ENCODE results near the gene LETM1. TPM values are rescaled to one million over a fixed set of nuclear protein-coding genes. Genes with fewer than 3 reads are reported as not detected.

Gene LETM1
- total RNA-seq, 1 donor from 2014 or later = 46.1 TPM

- no peak overlapping the region for H3K4me3 Mint-ChIP-seq (ENCODE audit: low read depth)
- H3K9me3 Mint-ChIP-seq (ENCODE audit: low read depth) = no peaks in the 10 kb centered on the region
- H3K36me3 Mint-ChIP-seq (ENCODE audit: insufficient read depth) = no peaks in the 10 kb centered on the region
- peaks cover 12% of the 10 kb centered on the region for H3K4me1 Mint-ChIP-seq (ENCODE audit: low read depth)
- no peak overlapping the region for H3K27ac Mint-ChIP-seq
- DNase-seq (ENCODE audit: low spot score, unreplicated experiment) = no peak
- peaks cover 12% of the 10 kb centered on the region for H3K27me3 Mint-ChIP-seq
- TF ChIP-seq, protein P1, sequence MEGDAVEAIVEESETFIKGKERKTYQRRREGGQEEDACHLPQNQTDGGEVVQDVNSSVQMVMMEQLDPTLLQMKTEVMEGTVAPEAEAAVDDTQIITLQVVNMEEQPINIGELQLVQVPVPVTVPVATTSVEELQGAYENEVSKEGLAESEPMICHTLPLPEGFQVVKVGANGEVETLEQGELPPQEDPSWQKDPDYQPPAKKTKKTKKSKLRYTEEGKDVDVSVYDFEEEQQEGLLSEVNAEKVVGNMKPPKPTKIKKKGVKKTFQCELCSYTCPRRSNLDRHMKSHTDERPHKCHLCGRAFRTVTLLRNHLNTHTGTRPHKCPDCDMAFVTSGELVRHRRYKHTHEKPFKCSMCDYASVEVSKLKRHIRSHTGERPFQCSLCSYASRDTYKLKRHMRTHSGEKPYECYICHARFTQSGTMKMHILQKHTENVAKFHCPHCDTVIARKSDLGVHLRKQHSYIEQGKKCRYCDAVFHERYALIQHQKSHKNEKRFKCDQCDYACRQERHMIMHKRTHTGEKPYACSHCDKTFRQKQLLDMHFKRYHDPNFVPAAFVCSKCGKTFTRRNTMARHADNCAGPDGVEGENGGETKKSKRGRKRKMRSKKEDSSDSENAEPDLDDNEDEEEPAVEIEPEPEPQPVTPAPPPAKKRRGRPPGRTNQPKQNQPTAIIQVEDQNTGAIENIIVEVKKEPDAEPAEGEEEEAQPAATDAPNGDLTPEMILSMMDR (IDR thresholded peaks at IDR 0.05; ENCODE audit: unreplicated experiment) = no peak
Measured at GRCh38 chr4:1793496-1793840, 62.5 kb downstream of the LETM1 start.

- H3K36me3 Mint-ChIP-seq (ENCODE audit: insufficient read depth) = no peaks in the 10 kb centered on the region
- H3K27me3 Mint-ChIP-seq = peaks cover 12% of the 10 kb centered on the region
- H3K4me1 Mint-ChIP-seq (ENCODE audit: low read depth) = peaks cover 13% of the 10 kb centered on the region
- no peaks in the 10 kb centered on the region for H3K9me3 Mint-ChIP-seq (ENCODE audit: low read depth)
- peak within 1 kb of the TSS; percentile 89 for H3K27ac Mint-ChIP-seq
- peak within 1 kb of the TSS; percentile 78 for H3K4me3 Mint-ChIP-seq (ENCODE audit: low read depth)
- DNase-seq (ENCODE audit: low spot score, unreplicated experiment) = peak; percentile 62
- TF ChIP-seq, protein P1 (IDR thresholded peaks at IDR 0.05; ENCODE audit: unreplicated experiment) = no peak
Measured at GRCh38 chr4:1792832-1793495, 63.0 kb downstream of the LETM1 start, which contains the start of gene FGFR3. TSS of gene FGFR3 (plus strand) at chr4:1793293. CDS start at chr4:1793935, 642 bp downstream.

DNA sequence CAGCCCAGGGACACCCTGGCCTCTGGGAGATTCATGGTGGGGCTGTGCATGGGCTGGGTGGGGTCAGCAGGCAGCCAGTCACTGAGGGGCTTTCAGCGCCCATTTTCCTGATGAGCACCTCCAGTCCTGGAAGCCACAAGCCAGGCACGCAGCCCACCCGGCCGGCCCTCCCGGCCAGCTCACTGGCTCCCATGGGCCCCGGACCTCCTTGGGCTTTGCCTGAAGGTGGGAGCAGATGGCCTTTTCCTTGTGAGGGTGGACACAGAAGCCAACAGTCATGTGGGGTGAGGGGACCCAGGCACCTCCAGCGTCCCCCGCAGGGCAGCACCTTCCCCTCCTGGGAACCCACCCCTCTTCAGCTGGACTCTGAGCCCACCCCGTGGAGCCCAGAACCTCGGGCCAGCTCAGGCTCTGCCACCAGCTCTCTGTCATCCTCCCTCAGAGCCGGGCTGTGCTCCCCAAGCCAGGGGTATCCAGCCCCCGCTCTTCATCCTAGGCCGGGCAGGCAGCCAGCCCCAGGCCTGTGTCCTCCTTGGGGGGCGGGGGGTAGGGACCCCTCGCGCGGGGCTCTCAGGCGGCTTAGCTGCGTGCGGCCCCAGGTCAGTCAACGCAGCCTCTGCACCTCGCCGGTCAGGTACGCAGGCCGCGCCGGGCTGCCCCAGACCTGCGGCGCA, 63.7 kb downstream of the LETM1 start:
- H3K27me3 Mint-ChIP-seq = peaks cover 12% of the 10 kb centered on the region
- H3K4me3 Mint-ChIP-seq (ENCODE audit: low read depth) = peak overlapping the region; percentile 64
- peaks cover 13% of the 10 kb centered on the region for H3K4me1 Mint-ChIP-seq (ENCODE audit: low read depth)
- TF ChIP-seq, protein P1 (IDR thresholded peaks at IDR 0.05; ENCODE audit: unreplicated experiment) = no peak
- H3K27ac Mint-ChIP-seq = peak overlapping the region; percentile 89
- no peaks in the 10 kb centered on the region for H3K9me3 Mint-ChIP-seq (ENCODE audit: low read depth)
- H3K36me3 Mint-ChIP-seq (ENCODE audit: insufficient read depth) = no peaks in the 10 kb centered on the region
- DNase-seq (ENCODE audit: low spot score, unreplicated experiment) = no peak

DNA sequence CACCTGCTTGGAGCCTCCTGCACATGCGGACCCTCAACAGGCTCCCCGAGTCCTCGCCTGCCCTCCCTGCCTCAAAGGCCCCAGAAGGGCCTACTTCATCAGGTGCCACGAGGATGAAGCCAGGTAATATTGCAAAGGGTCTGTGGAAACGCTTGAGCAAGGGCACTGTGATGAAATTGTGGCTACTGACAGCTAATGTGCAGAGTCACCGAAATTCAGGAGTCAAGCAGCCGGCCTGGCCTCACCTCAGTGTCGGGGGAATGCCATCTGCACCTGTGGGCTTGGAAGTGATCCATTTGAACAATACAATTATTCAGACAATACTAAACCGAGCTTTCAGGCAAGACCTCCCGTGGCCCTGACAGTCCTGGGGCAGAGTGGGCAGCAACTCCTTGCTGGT, 66.0 kb downstream of the LETM1 start:
- Mint-ChIP-seq H3K9me3 (ENCODE audit: low read depth) (no peaks in the 10 kb centered on the region), H3K27ac (peak overlapping the region; percentile 2), H3K4me1 (ENCODE audit: low read depth) (peaks cover 3% of the 10 kb centered on the region), H3K4me3 (ENCODE audit: low read depth) (no peak overlapping the region), H3K27me3 (peaks cover 12% of the 10 kb centered on the region), H3K36me3 (ENCODE audit: insufficient read depth) (no peaks in the 10 kb centered on the region)
- DNase-seq (ENCODE audit: low spot score, unreplicated experiment) = no peak
- TF ChIP-seq, protein P1 (IDR thresholded peaks at IDR 0.05; ENCODE audit: unreplicated experiment) = no peak

DNA sequence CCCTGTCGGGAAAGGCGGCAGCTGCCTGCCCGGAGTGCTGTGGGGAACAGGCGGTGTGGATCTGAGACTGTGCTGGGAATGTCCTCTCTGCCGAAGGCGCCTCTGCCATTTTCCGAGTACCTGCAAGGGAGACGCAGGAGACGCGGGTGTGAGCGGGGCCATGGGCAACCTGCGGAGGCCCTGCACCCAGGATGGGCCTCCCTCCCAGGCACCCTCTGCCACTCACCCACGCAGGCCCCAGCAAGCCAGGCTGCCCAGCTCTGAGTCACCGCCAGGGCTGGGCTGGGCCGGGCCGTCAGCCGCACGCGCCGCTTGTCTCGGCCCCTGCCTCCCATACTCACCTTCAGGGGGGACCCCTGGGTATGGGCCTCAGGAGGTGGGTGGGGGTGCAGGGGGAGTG, 66.4 kb downstream of the LETM1 start:
- H3K4me3 Mint-ChIP-seq (ENCODE audit: low read depth) = no peak overlapping the region
- TF ChIP-seq, protein P1 (IDR thresholded peaks at IDR 0.05; ENCODE audit: unreplicated experiment) = no peak
- DNase-seq (ENCODE audit: low spot score, unreplicated experiment) = no peak
- H3K9me3 Mint-ChIP-seq (ENCODE audit: low read depth) = no peaks in the 10 kb centered on the region
- H3K4me1 Mint-ChIP-seq (ENCODE audit: low read depth) = peaks cover 5% of the 10 kb centered on the region
- H3K36me3 Mint-ChIP-seq (ENCODE audit: insufficient read depth) = no peaks in the 10 kb centered on the region
- no peak overlapping the region for H3K27ac Mint-ChIP-seq
- H3K27me3 Mint-ChIP-seq = peaks cover 12% of the 10 kb centered on the region

Data from progenitor cell of endocrine pancreas (in vitro differentiated cells).